ENCODE data around the gene SLC5A1.

DNA sequence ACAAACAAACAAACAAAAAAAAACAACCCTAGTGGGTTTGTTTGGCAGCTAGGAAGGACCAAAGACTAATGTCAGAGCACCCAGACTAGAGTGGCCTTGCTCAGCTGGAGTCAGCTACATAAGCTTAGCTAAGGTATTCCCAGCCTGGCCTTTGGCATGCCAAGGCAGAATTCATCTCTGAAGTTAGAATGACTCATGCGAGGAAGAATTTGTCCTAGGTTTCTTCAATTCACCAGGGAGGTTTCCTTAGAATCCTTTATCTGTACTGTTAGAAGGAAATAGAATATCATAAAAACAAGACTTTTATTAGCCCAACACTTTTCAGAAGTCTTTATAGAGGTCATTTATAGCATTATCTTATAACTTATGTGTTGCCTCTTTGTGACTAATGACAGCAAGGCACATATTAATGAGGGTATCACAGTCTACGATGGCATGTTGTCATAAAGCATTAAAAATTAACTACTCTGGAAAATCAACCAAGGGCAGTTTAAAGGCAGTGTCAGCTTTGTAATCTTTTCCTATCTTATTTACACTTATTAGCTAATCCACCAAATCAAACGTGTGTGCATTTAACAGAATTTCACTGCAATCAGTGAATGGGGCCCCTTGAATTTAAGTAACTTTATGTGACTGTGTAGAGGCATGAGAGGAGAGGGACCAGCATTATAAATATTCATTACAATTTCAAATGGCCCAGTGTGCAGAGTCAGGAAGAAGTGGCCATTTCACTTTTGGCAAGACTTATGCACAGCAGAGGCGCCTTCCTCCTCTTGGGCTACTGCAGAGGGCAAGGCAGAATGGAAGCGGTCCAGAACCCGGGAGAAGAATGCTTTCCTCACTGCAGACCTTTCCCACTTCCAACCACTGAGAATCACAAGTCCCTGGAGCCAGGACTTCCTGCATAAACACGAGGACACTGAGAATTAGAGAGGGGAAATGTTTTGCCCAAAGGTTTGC is 36.3 kb downstream of the SLC5A1 start:
- TF ChIP-seq CTCF (IDR thresholded peaks at IDR 0.05) (no peak), POLR2A (IDR thresholded peaks at IDR 0.05) (no peak), EP300 (IDR thresholded peaks at IDR 0.05) (no peak)
